Measurements from ENCODE around the gene CAPSL.

DNA sequence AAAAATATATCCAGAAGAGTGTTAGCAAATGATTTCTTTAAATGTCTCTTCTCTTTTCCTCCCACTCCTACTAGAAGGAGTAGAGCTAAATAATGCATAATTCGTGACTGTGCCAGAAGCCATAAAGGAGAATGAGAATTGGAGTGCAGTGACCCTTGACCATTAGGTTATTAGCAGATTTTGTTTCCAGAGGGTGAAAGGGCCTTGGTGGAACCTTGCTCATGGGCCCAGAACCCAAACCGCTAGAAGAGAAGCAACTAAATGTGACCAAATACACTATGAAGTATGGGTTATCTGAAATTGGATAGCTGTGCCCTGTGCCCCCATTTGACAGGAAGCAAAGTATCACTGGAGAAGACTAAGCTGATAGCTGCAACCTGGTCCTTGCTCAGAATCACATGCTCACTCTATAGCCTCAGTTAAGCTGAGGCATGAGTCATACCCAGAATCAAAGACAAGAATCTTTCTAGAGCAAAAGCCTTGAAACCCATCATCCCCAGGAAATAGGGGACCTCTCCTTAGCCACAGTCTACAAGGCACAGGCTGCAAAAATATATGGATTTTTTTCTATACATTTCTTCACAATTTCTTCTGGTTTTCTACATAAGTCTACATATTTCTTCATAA, 36.3 kb downstream of the CAPSL start:
- TF ChIP-seq, protein P1, sequence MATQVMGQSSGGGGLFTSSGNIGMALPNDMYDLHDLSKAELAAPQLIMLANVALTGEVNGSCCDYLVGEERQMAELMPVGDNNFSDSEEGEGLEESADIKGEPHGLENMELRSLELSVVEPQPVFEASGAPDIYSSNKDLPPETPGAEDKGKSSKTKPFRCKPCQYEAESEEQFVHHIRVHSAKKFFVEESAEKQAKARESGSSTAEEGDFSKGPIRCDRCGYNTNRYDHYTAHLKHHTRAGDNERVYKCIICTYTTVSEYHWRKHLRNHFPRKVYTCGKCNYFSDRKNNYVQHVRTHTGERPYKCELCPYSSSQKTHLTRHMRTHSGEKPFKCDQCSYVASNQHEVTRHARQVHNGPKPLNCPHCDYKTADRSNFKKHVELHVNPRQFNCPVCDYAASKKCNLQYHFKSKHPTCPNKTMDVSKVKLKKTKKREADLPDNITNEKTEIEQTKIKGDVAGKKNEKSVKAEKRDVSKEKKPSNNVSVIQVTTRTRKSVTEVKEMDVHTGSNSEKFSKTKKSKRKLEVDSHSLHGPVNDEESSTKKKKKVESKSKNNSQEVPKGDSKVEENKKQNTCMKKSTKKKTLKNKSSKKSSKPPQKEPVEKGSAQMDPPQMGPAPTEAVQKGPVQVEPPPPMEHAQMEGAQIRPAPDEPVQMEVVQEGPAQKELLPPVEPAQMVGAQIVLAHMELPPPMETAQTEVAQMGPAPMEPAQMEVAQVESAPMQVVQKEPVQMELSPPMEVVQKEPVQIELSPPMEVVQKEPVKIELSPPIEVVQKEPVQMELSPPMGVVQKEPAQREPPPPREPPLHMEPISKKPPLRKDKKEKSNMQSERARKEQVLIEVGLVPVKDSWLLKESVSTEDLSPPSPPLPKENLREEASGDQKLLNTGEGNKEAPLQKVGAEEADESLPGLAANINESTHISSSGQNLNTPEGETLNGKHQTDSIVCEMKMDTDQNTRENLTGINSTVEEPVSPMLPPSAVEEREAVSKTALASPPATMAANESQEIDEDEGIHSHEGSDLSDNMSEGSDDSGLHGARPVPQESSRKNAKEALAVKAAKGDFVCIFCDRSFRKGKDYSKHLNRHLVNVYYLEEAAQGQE (IDR thresholded peaks at IDR 0.05; ENCODE audit: unreplicated experiment) = no peak
- TF ChIP-seq, protein P2, sequence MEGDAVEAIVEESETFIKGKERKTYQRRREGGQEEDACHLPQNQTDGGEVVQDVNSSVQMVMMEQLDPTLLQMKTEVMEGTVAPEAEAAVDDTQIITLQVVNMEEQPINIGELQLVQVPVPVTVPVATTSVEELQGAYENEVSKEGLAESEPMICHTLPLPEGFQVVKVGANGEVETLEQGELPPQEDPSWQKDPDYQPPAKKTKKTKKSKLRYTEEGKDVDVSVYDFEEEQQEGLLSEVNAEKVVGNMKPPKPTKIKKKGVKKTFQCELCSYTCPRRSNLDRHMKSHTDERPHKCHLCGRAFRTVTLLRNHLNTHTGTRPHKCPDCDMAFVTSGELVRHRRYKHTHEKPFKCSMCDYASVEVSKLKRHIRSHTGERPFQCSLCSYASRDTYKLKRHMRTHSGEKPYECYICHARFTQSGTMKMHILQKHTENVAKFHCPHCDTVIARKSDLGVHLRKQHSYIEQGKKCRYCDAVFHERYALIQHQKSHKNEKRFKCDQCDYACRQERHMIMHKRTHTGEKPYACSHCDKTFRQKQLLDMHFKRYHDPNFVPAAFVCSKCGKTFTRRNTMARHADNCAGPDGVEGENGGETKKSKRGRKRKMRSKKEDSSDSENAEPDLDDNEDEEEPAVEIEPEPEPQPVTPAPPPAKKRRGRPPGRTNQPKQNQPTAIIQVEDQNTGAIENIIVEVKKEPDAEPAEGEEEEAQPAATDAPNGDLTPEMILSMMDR (conservative IDR thresholded peaks at IDR 0.05; ENCODE audit: low read depth in 2 of 2) = no peak
- no peak for TF ChIP-seq EZH2phosphoT487 (IDR thresholded peaks at IDR 0.05; ENCODE audit: unreplicated experiment)
- TF ChIP-seq CREB1 (CRISPR knock-in tag; IDR thresholded peaks at IDR 0.05; ENCODE audit: low read depth) = no peak
- no peak for TF ChIP-seq POLR2AphosphoS5 (IDR thresholded peaks at IDR 0.05; ENCODE audit: low read depth)
- no peak for TF ChIP-seq EZH2 (IDR thresholded peaks at IDR 0.05; ENCODE audit: low read depth, unreplicated experiment)
- TF ChIP-seq JUNB (IDR thresholded peaks at IDR 0.05; ENCODE audit: unreplicated experiment) = no peak
- TF ChIP-seq ZNF114 (CRISPR knock-in tag; IDR thresholded peaks at IDR 0.05) = no peak
- TF ChIP-seq ZNF331 (CRISPR knock-in tag; IDR thresholded peaks at IDR 0.05; ENCODE audit: low read depth) = no peak
- TF ChIP-seq STAT1 (IDR thresholded peaks at IDR 0.05; ENCODE audit: unreplicated experiment) = no peak
- TF ChIP-seq NANOG (IDR thresholded peaks at IDR 0.05; ENCODE audit: borderline replicate concordance) = no peak
- TF ChIP-seq, protein P3, sequence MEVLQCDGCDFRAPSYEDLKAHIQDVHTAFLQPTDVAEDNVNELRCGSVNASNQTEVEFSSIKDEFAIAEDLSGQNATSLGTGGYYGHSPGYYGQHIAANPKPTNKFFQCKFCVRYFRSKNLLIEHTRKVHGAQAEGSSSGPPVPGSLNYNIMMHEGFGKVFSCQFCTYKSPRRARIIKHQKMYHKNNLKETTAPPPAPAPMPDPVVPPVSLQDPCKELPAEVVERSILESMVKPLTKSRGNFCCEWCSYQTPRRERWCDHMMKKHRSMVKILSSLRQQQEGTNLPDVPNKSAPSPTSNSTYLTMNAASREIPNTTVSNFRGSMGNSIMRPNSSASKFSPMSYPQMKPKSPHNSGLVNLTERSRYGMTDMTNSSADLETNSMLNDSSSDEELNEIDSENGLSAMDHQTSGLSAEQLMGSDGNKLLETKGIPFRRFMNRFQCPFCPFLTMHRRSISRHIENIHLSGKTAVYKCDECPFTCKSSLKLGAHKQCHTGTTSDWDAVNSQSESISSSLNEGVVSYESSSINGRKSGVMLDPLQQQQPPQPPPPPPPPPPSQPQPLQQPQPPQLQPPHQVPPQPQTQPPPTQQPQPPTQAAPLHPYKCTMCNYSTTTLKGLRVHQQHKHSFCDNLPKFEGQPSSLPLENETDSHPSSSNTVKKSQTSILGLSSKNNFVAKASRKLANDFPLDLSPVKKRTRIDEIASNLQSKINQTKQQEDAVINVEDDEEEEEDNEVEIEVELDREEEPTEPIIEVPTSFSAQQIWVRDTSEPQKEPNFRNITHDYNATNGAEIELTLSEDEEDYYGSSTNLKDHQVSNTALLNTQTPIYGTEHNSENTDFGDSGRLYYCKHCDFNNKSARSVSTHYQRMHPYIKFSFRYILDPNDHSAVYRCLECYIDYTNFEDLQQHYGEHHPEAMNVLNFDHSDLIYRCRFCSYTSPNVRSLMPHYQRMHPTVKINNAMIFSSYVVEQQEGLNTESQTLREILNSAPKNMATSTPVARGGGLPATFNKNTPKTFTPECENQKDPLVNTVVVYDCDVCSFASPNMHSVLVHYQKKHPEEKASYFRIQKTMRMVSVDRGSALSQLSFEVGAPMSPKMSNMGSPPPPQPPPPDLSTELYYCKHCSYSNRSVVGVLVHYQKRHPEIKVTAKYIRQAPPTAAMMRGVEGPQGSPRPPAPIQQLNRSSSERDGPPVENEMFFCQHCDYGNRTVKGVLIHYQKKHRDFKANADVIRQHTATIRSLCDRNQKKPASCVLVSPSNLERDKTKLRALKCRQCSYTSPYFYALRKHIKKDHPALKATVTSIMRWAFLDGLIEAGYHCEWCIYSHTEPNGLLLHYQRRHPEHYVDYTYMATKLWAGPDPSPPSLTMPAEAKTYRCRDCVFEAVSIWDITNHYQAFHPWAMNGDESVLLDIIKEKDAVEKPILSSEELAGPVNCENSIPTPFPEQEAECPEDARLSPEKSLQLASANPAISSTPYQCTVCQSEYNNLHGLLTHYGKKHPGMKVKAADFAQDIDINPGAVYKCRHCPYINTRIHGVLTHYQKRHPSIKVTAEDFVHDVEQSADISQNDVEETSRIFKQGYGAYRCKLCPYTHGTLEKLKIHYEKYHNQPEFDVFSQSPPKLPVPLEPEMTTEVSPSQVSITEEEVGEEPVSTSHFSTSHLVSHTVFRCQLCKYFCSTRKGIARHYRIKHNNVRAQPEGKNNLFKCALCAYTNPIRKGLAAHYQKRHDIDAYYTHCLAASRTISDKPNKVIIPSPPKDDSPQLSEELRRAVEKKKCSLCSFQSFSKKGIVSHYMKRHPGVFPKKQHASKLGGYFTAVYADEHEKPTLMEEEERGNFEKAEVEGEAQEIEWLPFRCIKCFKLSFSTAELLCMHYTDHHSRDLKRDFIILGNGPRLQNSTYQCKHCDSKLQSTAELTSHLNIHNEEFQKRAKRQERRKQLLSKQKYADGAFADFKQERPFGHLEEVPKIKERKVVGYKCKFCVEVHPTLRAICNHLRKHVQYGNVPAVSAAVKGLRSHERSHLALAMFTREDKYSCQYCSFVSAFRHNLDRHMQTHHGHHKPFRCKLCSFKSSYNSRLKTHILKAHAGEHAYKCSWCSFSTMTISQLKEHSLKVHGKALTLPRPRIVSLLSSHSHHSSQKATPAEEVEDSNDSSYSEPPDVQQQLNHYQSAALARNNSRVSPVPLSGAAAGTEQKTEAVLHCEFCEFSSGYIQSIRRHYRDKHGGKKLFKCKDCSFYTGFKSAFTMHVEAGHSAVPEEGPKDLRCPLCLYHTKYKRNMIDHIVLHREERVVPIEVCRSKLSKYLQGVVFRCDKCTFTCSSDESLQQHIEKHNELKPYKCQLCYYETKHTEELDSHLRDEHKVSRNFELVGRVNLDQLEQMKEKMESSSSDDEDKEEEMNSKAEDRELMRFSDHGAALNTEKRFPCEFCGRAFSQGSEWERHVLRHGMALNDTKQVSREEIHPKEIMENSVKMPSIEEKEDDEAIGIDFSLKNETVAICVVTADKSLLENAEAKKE (CRISPR knock-in tag; IDR thresholded peaks at IDR 0.05) = no peak
- TF ChIP-seq, protein P4, sequence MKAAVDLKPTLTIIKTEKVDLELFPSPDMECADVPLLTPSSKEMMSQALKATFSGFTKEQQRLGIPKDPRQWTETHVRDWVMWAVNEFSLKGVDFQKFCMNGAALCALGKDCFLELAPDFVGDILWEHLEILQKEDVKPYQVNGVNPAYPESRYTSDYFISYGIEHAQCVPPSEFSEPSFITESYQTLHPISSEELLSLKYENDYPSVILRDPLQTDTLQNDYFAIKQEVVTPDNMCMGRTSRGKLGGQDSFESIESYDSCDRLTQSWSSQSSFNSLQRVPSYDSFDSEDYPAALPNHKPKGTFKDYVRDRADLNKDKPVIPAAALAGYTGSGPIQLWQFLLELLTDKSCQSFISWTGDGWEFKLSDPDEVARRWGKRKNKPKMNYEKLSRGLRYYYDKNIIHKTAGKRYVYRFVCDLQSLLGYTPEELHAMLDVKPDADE (IDR thresholded peaks at IDR 0.05) = no peak
